ENCODE data around the gene BCL6. TPM values are rescaled to one million over a fixed set of nuclear protein-coding genes. Genes with fewer than 3 reads are reported as not detected.
A peak's percentile ranks its signal among the peaks of the same experiment; 100 is the strongest.

BCL6 gene
- total and polyA plus RNA-seq, 10 of the 15 experiments (the other 5 are each of a cell fraction or from before 2014, with no cell fraction given), result 0.04 to 0.85 (median 0.15) TPM

DNA sequence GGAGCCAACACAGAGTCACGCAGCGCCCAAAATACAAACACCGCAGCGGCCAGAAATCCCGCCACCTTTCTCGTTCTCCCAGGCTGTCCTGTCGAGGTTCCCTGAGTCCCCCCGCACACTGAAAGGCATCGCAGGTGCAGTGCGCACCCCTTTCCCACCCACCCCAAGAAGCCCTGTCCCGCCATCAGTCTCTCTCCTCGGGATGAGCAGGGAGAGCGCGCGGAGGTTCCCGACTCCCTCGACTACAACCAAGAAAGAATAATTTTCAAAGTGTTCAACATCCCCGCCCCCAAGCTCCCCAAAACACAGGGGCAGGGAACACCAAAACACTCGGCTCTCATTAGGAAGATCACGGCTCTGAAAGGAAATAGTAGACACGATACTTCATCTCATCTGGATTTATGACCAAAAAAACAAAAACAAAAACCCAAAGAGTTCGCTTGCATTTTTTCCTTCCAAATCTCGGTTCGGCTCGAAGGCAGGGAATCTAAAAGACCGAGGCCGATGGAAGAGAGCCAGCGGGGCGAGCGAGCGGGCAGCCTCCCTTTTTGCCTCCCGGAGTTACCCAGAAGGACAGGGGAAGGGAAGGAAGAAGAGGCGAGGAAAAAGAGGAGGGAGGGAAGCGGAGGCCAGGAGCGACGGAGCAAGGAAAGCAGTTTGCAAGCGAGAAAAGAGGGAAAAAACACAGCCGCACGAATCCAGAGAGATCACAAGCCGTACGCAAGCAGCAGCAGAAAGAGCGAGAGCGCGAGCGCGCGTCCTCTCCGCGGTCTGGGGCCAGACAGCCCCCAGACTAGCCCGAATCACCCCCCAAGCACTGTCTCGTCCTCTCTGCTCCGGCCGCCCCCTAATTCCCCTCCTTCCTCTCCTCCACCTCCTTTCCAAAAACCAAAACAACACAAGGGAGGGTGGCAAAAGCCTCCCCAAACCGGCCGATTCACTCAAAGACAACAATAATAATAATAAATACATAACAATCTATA lies 808 bp downstream of the BCL6 start:
- ChIA-PET RAD21 (ENCODE audit: unreplicated experiment) (interaction anchor here (0.8 to 3.5 kb wide), 8 partner anchors 41 to 1408 kb away, joined by 3 to 16 read pairs (median 4); no protein-coding TSS in a partner anchor), CTCF (interaction anchor here (0.8 to 3.9 kb wide), 8 partner anchors 87 to 1297 kb away, joined by 3 to 39 read pairs (median 4); no protein-coding TSS in a partner anchor), POLR2A (interaction anchor here (1.4 kb wide), 1 partner anchor 58 kb away, joined by 3 read pairs; no protein-coding TSS in a partner anchor), SMC1A (ENCODE audit: uncharacterized antibody, unreplicated experiment) (interaction anchor here (0.7 to 3.9 kb wide), 12 partner anchors 10 to 1297 kb away, joined by 3 to 21 read pairs (median 4); no protein-coding TSS in a partner anchor)
- peaks cover 14 to 21% of the 10 kb centered on the region in 2 experiments for H3K27me3 ChIP-seq (replicated peaks in 1 of 2; ENCODE audit: control insufficient read depth in 2 of 2, insufficient read depth in 2 of 2, low read length in 1 of 2)
- WGBS (ENCODE audit: insufficient coverage, insufficient replicate concordance, low lambda C conversion rate, missing lambda C conversion rate), result under 1% methylated on average over 52 of the region's 55 CpGs
- DNase-seq (ENCODE audit: low read depth, low spot score) (no peak), FAIRE-seq (no peak), ATAC-seq (no peak)
- no peak overlapping the region for H3K27ac ChIP-seq (ENCODE audit: control insufficient read depth, insufficient read depth)
- no peak overlapping the region for H3K9ac ChIP-seq (ENCODE audit: control insufficient read depth, insufficient read depth, low read length)
- BruUV-seq (replicated peaks), result TSS peak; percentile 83
- H3K4me3 ChIP-seq, result peak overlapping the region; percentile 65; the same call in 1 of the 2 replicates
- H3K36me3 ChIP-seq (ENCODE audit: control insufficient read depth in 2 of 2, insufficient read depth in 2 of 2, low read length in 1 of 2), result no peaks in the 10 kb centered on the region
- H4K20me1 ChIP-seq (ENCODE audit: control insufficient read depth, insufficient read depth), result no peaks in the 10 kb centered on the region
- intact Hi-C loops (cut with micrococcal nuclease; ENCODE audit: unreplicated experiment) (loop anchor here (2.0 to 10.0 kb wide), 10 partner anchors 158 to 920 kb away; no protein-coding TSS in a partner anchor), in situ Hi-C loops (cut with MboI) (loop anchor here (5.0 kb wide), 2 partner anchors 1008 to 1208 kb away; no protein-coding TSS in a partner anchor)
- no peaks in the 10 kb centered on the region; the same call in 1 of the 2 replicates for H3K4me1 ChIP-seq (ENCODE audit: control insufficient read depth, insufficient read depth, low read length)
- peak overlapping the region; percentile 95 for H3K4me2 ChIP-seq (ENCODE audit: control insufficient read depth, insufficient read depth)
- H3K9me3 ChIP-seq (replicated peaks; ENCODE audit: control insufficient read depth, insufficient read depth, low read length), result no peaks in the 10 kb centered on the region
- TF ChIP-seq EZH2 (IDR thresholded peaks at IDR 0.05; ENCODE audit: borderline replicate concordance, control insufficient read depth, low read depth, low read length) (peak; percentile 29; the same call in 1 of the 2 replicates), EED (IDR thresholded peaks at IDR 0.05; ENCODE audit: low read depth) (0 out of 2 replicates have a peak, but pooled peaks have one; percentile 16), SUZ12 (IDR thresholded peaks at IDR 0.05; ENCODE audit: unreplicated experiment) (peak; percentile 68), HDAC6 (IDR thresholded peaks at IDR 0.05; ENCODE audit: unreplicated experiment) (no peak)
- peak overlapping the region; percentile 5 for H2AFZ ChIP-seq (ENCODE audit: control insufficient read depth, low read depth, low read length)
- no peaks in the 10 kb centered on the region for H3K79me2 ChIP-seq (ENCODE audit: control insufficient read depth, insufficient read depth, low read length)
